NCI-H2227 (cell line): ENCODE data around the gene SMIM45.

Experiments
- DNase-seq: peaks from one replicate; lab custom pipeline; 2025; ENCODE audit not compliant: unreplicated experiment; lab: John Stamatoyannopoulos, UW

Gene SMIM45

DNA sequence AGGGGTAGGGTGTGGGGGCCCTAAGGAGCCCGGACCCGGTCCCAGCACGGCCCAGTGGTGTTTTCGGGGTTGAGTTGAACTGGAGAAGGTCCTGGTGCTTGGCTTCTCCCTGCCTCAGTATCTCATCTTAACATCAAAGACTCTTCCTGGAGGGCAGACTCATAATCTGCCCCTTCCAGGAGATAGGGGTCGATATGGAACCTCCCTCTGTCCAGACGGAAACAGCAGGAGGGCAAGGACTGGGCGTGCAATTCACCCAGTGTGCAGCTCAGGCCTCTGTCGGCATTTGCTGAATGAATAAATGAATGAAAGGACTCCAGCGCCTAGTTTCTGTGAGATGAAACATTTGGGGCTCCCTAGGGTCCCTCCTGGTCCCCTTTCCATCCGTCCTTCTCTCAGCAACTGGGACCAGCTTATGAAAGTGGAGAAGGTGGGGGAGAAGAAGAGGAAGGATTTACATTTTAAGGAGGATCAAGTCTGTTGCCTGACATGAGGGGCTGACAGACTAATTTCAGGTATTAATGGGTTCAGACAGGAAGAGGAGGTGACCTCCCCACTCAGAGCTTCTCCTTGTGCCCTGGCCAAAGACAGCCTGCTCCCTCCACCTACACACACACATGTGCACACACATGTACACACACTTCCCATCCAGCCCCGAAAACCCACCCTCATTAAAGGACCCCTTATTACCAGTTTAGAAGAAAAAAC lies 36.0 kb upstream of the SMIM45 start:
- no peak for DNase-seq

DNA sequence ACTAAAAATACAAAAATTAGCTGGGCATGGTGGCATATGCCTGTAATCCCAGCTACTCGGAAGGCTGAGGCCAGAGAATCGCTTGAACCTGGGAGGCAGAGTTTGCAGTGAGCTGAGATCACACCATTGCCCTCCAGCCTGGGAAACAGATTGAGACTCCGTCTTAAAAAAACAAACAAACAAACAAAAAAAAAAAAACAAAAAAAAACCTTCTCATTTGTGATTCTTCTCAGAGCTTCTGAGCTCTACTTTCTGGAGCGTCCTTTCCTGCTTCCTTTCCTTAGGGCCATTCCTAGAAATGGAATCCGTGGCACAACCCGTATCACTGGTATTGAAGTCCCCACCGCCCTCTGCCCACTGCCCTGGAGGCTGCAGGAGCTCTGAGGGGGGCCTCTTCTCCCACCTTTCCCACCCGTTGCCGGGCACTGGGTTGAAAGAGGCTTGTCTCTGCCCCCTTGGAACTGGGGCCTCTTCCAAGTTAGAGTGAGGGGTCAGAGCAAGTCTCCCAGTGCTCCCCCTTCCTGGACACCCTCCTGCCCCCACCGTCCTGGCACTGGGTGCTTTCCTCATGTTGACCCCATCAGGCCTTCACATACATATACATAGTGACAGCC lies 35.1 kb upstream of the SMIM45 start:
- DNase-seq = no peak

DNA sequence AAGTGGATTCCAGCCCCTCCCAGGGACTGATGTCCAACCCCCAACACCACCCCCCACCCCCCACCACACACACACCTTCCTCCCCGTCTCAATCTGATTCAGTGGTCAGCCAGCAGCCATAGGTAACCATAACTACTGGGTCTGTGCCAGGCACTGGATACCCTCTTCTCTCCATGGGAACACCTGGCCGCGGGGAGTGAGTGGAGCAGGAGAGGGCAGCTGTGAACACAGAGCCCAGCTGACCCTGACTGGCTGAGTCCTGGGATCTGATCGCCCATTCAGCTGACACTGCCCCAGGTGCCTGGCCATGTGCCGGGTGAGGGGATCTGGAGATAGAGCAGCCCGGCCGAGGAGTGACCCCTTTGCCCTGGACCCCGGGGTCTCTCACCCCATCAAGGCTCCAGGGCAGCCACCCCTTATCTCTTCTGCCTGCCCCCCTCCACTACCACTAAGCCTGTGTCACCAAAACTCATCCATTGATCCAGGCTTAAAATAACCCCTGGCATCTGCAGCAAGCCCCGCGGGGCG lies 34.5 kb upstream of the SMIM45 start:
- DNase-seq = no peak

DNA sequence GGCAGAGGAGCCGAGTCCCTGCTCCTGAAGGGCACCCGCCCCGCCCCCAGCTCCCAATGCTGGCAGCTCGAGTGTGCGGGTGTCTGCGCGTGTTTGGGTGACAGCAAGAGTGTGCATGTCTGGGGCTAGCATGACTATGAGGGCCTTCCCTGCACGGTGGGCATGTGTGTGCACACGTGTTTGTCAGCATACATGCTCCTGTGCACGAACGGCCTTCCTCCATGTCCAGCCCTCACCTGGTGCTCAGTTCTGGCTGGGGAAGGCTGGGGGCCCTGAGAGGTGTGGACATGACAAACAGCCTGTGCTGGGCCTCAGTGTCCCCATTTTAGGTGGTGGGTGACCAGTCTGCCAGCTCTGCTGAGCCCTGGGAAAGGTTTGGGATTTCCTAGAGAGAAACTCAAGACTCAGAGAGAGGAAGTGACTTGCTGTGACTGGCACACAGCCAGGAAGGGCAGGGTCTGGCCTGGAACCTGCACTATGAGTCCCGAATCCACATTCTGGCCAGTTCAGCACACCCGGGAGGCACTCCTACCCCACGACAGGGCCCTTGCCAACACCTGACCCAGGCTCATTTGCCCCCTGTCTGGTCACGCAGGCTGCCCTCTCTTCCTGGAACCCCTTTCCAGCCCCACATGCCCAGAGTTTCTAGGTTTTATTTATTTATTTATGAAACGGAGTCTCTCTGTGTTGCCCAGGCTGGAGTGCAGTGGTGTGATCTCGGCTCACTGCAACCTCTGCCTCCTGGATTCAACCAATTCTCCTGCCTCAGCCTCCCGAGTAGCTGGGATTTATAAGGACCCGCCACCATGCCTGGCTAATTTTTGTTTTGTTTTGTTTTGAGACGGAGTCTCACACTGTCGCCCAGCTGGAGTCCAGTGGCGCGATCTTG lies 33.8 kb upstream of the SMIM45 start:
- DNase-seq = no peak

DNA sequence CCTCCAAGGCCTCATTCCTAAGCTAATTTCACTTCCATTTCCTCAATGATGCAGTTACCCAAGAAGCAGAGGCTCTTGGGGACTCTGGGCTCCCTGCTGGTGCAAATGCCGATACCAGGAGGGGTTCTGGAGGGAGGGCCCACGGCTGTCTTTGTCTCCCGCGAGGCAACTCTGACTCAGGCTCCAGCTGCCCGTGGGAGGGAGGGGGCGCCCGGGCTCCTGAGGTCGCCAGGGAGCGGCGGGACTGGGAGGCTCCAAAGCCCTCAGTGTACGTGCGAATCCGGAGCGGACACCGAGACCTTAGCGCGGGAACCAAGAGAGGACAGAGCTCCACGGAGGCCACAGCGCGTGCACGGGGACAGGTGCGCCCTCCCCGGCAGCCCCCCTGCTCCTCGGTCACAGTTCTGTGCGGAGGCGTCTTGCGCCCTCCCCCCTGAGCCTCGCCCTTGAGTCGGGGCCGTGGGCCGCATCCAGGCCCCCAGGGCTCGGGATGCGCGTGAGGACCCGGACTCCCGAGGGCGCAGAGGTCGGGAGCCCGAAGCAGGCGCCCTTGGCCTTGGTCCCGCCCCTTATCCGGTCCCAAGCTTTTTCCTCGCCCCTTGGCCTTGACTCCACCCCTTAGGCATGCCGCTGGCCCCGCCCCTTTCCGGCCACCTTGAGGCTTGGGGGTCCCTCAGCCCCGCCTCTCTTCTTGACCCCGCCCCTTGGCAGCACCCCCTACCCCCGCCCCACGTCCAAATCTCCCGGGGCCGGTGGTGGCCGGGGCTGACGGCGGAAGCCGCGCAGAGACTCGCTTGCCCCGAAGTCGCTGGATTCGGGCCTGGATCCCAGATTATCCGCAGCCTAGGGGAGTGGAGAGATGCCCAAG lies 32.4 kb upstream of the SMIM45 start:
- DNase-seq = no peak

DNA sequence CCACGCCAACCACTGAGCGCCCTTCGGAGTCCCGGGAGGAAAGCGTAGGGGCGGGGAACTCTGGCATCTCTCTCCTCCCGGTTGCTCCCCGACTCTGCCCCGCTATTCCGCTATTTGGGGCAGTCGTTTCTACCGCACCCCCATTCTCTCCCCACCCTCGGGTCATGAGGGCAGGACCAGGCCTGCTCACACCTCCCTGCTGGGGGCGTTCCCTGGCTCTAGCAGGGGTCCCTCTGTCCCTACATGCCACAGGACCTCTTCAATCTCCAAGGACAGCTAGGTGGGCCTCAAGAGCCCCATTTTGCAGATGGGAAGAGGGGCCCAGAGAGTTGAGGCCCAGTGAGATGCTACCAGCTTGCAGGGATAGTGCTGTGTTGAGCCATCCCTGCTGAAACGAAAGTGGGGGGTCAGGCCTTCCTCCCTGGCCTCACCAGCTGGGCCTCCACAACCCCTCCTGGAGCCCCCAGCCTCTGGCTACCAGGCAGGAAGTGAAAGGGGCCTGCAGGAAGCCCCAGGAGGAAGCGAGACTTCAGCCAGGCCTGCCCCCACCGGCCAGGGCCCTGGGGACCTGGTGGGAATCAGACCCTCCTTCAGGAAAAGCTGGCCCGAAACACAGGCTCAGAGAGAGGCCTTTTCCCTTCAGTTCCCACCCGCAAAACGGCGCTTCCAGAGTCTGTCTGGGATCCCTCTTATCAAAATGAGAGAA lies 31.5 kb upstream of the SMIM45 start:
- DNase-seq = no peak

DNA sequence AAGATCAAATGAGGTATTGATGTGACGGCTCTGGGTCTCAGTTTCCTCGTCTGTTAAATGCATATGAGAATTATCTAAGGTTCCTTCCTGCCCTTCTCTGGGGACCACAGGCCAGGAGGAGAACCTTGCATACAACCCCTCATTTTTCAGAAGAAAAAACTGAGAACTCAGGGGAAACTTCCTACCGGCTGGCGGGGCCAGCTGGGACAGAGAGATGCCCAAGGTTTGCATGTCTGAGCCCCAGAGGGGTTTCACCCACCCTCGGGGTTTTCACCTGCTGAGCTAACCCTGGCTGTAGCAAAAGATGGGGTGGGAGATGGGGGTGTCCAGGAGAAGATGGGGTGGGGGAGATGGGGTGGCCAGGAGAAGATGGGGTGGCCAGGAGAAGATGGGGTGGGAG lies 29.6 kb upstream of the SMIM45 start:
- DNase-seq = no peak

DNA sequence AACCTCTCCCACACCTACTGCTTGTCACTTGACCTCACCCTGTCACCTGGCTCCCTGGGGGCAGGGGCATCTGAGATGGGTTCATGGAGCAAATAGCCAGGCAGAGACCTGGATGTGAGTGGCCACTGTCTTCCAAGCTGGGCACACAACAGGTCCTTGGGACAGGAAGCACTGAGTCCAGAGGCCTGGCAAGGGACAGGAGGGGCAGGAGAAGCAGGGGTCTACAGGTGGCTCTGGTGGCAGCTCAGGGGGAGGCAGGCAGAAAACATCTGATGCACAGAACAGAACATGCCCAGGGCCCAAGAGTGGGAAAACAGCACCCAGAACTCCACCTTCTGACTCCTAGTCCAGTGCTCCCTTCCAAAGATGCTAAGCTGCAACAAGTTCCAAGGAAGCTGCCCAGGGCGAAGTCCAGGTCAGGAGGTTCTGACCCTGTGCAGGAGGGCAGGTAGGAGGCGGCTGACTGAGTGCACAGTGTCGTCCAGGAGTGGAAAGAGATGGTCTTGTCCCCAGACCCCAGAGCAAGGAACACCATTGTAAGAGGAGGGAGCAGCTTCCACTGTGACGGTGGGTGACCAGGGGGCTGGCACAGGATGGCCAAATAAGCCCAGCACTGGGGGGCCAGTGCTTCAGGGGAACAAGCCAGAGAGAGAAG lies 28.9 kb upstream of the SMIM45 start:
- no peak for DNase-seq

DNA sequence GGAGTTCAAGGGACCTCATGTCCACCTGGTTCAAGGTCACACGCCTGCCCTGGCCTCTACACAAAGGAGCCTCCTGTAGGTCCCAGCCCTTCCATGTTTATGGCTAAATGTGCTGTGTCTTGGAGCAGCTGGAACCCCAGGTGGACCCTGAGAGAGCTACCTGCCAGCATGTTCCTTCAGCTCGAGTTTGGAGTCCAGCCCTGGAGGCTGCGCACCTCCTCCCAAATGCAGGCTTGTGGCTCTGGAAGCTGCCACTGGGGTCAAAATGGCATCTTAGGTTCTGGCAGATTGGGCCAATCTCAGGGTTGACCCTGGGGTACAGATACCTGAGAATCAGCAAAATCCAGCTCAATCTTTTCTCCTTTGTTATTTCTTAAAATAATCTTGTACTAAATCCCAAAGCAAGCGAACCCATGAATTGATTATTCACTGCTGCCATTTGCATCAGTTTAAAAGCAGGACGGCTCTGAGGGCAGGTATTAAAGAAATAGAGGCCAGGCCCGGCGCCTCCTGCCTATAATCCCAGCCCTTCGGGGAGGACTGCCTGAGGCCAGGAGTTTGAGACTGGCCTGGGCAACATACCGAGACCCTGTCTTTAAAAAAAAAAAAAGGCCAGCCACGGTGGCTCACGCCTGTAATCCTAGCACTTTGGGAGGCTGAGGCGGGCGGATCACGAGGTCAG lies 28.2 kb upstream of the SMIM45 start:
- DNase-seq = no peak

DNA sequence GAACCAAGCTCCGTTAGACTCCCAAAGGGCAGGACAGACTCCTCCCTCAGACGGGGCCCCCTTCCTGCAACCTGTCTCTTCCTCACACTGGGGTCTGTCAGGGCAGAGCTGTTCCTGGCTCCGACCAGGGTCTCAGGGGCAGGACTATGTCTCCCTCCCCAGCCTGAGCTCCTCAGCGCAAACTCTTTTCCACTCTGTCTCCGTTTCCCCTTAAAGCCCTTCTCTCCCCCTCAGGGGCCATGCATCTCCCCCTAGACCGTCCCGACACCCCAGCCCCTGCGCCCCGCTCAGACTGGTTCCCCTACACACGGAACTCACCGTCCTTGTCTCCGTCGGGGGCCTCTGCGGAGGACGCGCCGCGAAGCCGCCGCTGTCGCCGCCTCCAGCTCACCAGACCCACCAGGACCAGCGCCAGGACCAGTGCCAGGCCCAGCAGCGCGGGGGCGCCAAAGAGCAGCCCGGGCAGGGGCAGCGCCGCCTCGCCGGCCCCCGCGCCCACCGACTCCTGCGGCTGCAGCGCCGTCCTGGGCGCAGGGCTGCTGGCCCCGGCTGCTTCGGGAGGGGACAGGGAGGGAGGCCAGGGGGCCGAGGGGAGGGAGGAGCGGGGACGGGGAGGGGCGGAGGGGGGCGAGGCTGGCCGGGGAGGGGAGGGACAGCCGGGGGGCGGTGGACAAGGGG lies 26.0 kb upstream of the SMIM45 start:
- peak; percentile 81 for DNase-seq

DNA sequence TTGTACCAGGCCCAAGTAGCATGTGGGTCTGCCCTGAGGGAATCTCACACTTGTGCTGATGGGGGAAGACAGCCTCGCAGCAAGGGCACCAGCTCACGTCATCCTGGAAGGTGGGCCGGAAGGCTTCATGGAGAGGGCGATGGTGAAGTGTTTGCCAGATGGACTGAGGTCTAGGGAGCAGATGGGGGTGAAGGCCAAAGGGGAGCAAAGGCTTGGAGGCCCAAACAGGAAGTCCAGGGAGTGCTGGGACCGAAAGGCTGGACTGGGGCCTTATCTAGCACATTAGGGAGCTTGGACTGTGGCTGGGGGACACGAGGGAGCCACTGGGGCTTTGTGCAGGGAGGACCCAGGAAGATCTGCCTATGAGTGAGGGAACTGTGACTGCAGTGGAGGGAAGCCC lies 24.1 kb upstream of the SMIM45 start:
- no peak for DNase-seq

DNA sequence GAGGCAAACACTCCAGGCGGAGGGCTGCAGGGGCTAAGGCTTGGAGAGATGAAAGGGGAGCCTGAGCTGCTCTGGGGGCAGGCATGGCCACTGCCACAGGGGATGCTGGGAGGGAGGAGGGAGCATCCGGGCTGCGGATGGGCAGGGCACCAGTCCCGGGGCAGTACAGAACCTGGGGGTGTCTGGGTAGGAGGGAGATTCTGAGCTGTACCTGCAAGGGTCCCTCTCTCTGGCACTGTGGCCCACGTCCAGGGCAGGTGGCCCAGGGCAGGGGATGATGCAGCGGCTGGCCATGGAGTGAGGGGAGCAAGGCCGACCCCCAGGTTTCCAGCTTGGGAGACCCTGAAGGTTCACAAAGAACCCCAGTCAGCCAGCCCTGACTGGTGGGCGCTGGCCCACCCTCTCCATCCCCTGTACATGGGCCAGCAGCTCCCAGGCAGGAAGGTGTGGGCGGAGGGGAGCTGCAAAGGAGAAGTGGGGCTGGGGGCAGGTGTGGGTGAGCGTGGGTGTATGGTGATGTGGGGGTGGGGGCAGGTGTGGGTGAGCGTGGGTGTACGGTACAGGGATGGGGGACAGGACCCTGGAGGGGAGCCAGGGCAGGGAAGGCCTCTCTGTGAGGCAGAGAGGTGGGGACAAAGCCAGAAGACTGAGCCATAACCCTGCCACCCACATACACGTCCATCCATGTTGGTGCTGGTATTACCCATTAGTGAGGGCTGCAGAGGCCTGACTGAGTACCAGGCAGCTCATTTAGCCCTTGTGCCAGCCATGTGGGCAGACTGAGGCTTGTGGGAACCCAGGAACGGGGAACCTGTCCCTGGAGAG lies 23.1 kb upstream of the SMIM45 start:
- no peak for DNase-seq

DNA sequence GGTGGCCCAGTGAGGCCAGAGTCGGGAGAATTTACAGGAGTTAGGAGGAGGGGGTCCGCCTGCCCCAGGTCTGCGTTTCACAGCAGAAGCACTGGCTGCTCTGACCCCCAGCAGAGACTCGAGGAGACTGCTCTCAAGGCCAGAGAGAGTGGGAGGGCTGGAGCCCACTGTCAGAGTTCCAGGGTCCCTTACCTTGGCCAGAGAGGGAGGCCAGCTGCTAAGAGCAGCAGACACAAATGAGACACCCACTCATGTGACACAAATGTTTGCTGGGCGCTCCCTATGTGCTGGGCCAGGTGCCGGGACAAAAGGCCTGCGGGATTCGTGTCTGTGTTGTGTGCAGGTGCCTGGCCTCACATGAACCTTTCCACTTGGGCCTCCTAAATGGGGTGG lies 22.5 kb upstream of the SMIM45 start:
- DNase-seq = no peak

DNA sequence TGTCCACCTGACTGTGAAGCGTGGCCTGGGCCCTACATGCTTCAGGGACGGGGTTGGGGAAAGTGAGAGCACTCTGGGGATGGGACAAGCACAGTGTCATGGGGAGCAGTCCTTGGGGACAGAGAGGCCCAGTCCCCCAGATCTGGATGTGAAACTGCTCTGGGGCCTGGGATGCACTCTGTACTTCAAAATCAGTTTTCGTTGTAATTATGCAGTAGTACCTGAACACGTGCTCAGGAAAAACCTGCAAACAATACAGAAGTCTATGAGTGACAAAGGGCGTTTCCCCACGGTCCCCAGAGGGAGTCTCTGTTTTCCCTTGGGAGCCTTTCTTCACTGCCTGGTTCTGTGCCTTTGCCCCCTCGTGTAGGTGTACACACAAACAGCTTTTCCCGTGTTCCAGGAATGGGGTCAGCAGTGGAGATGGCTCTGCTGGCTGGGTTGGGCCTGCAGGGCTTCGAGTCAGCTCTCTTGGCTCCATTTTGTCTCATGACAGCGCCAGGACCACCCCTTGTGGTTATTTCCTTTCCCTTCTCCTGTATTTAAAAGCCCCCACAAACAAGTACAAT lies 20.2 kb upstream of the SMIM45 start:
- no peak for DNase-seq

DNA sequence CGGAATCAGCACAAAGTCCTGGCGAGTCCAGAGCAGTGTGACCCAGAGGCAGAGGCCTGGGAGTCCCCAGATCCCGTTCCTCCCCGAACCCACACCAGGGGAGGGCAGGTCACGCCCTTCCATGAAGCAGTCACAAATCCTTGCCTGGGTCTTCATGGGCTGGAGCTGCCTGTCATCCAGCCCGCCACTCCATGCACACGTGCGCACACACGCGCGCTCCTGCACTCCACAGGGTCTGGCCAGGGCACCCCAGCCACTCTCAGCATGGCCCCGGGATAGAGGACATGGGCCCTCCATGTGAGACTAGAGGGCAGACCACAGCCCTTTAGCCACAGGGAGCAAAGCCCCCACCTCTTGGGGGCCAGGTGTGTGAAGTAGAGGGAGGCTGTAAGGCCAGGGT lies 19.6 kb upstream of the SMIM45 start:
- no peak for DNase-seq

DNA sequence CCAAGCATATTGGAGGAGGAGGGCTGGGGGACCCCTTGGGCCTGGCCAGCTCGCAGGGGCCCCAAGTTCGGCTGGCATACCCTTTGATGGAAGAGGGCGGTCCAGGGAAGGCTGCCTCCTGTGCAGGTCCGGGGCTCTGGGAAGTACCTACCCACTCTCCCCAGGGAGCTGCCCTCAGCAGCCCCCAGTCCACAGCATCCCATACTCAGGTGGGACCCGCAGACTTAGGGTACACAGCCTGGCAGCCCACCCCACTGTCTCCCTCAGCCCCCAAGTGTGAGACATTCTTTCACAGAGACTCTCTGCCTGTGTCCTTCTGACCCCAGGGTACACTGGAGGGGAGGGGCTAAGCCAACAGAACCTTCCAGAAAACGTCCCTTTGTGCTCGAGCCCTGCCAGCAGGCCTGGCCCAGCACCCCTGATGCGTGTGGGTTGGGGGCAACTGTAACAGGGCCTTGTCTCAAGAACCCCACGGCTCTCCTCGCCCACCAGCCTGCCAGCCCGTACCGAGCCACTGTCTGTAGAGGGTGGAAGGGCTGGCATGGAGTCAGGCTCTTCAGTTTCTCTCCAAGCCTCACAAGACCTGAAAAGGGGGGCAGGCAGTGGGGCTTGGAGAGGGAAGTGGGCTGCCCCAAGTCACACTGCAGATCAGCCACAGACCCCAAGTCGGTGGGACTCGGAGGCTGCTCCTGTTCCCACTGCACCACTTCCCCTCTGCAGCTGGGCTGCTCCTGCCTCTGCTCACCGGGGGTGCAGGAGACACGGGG lies 18.4 kb upstream of the SMIM45 start:
- no peak for DNase-seq
